ENCODE data around the gene KIF5C.

DNA sequence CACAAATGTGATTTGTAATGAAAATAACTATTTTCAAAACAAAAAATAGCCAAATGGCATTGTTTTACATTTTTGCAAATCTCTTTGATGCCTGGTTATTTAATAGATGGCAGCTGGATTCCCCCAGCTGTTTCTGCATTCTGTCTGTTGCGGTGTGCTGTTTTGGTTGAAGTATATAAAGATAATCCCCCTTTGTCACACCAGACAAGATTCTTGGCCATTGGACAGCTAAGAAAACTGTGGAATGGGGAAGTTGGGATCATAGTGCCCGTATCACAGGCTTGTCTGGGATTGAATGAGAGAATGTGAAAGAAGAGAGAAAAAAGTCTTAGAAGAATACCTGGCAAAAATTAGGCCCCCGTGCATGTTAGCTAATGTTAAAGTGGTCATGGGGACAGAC is 144.0 kb downstream of the KIF5C start:
- TF ChIP-seq, protein P1, sequence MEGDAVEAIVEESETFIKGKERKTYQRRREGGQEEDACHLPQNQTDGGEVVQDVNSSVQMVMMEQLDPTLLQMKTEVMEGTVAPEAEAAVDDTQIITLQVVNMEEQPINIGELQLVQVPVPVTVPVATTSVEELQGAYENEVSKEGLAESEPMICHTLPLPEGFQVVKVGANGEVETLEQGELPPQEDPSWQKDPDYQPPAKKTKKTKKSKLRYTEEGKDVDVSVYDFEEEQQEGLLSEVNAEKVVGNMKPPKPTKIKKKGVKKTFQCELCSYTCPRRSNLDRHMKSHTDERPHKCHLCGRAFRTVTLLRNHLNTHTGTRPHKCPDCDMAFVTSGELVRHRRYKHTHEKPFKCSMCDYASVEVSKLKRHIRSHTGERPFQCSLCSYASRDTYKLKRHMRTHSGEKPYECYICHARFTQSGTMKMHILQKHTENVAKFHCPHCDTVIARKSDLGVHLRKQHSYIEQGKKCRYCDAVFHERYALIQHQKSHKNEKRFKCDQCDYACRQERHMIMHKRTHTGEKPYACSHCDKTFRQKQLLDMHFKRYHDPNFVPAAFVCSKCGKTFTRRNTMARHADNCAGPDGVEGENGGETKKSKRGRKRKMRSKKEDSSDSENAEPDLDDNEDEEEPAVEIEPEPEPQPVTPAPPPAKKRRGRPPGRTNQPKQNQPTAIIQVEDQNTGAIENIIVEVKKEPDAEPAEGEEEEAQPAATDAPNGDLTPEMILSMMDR (conservative IDR thresholded peaks at IDR 0.05): no peak
- TF ChIP-seq ZFX (IDR thresholded peaks at IDR 0.05): no peak

Measured in C4-2B (cell line).